PFSK-1 (cell line): ENCODE measurements around the gene ALDH16A1.

Source experiments
- FOXP2 ChIP-seq: optimal IDR thresholded peaks from 2 replicates; pipeline ENCODE3; 2011; ENCODE audit warnings: borderline replicate concordance, control low read depth, inconsistent platforms; ENCODE audit not compliant: insufficient read depth; ENCODE audit errors: extremely low read length, extremely low read depth
- POLR2AphosphoS5 ChIP-seq: IDR thresholded peaks from 2 replicates; pipeline ENCODE4 v1.6.1; 2012; ENCODE audit warnings: low read depth, mild to moderate bottlenecking, control low read depth, low read length, moderate library complexity
- REST ChIP-seq, 2 experiments: IDR thresholded peaks; 2 replicates each; pipeline versions ENCODE4 v1.6.1 to v1.8.0; 2011 to 2012; ENCODE audit warnings: low read depth in 2 of 2, low read length in 2 of 2, control low read depth in 1 of 2, inconsistent platforms in 1 of 2, mild to moderate bottlenecking in 1 of 2, moderate library complexity in 1 of 2; ENCODE audit not compliant: insufficient read depth in 1 of 2
- SIN3A ChIP-seq: IDR thresholded peaks from 2 replicates; pipeline ENCODE4 v1.6.1; 2012; ENCODE audit warnings: mild to moderate bottlenecking, low read length, moderate library complexity, borderline replicate concordance; ENCODE audit not compliant: insufficient read depth
- TAF1 ChIP-seq: IDR thresholded peaks from 2 replicates; pipeline ENCODE4 v1.6.1; 2012; ENCODE audit warnings: low read length, control low read depth, borderline replicate concordance; ENCODE audit not compliant: insufficient read depth

ALDH16A1 gene

GRCh38 chr19:49475191-49475917, 22.3 kb downstream of the ALDH16A1 start:
- no peak for TF ChIP-seq POLR2AphosphoS5
- TF ChIP-seq TAF1, result no peak

DNA sequence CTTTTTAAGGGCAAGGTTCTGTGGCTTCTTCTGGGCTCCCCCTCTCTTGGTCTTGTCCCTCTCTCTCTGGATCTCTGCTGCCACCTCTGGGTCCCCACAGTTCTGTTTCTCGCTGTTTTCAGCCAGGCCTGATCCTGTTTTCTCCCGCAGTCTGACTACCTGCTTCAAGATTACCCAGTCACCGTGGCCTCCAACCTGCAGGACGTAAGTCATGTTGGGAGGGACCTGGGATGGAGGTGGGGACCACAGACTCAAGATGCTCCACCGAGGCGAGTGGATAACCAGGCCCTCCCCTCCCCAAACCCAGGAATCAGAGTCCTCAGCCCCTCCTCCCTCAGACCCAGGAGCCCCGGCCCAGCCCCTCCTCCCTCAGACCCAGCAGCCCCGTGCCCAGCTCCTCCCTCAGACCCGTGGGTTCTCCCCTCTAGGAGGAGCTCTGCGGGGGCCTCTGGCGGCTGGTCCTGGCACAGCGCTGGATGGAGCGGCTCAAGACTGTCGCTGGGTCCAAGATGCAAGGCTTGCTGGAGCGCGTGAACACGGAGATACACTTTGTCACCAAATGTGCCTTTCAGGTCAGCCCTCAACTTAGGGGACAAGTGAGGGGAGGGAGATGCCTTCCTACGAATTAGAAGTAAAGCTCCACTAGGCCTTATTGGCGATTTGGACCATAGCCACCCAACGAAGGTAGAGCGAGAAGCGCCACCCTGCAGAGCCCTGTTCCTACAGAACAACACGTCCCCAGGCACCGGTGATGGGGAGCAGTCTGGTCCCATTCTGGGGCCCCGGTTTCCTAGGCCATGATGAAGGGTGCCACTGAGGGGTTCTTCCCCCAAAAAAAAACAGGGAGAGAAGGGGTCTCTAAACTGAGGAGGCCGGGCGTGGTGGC, 23.2 kb downstream of the ALDH16A1 start:
- TF ChIP-seq REST (IDR thresholded peaks at IDR 0.05; ENCODE audit: insufficient read depth in 1 of 2, low read depth in 2 of 2, low read length in 2 of 2) (no peak), FOXP2 (no peak), TAF1 (no peak), SIN3A (no peak), POLR2AphosphoS5 (no peak)

- TF ChIP-seq TAF1, result no peak
- TF ChIP-seq SIN3A, result no peak
- TF ChIP-seq REST (IDR thresholded peaks at IDR 0.05; ENCODE audit: insufficient read depth in 1 of 2, low read depth in 2 of 2, low read length in 2 of 2), result no peak
- no peak for TF ChIP-seq FOXP2
- TF ChIP-seq POLR2AphosphoS5, result no peak
Measured at GRCh38 chr19:49479975-49480628, 27.1 kb downstream of the ALDH16A1 start.

DNA sequence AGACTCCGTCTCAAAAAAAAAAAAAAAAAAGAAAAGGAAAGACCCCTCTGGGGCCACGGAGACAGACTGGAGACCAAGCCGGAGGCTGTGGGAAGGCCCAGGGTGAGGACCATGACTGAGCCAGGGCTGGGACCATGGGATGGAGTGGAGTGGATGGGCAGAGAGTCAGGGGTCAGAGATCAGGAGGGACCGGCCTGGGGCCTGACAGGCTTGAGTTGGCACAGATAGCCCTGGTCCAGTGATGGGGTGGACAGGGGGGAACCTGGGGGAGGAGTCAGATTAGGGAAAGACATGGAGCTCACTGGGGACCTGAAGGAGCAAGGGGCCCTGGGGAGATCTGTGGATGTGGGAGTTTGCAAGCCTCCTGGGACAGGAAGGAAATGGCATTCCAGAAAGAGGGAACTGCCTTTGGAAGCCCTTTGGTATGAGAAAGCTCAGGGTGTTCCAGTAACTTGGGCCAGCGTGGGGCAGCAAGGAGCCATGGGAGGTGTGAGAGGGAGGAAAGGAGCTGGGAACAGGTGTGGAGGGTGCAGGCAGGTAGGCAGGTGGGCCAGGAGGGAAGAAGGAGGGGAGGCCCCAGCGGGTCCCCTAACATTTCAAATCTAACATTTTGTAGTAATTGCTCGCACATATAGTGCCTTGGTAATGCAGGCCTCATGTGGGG, 28.1 kb downstream of the ALDH16A1 start:
- TF ChIP-seq TAF1 (no peak), FOXP2 (no peak), POLR2AphosphoS5 (no peak), SIN3A (no peak), REST (IDR thresholded peaks at IDR 0.05; ENCODE audit: insufficient read depth in 1 of 2, low read depth in 2 of 2, low read length in 2 of 2) (no peak)

- TF ChIP-seq TAF1 (no peak), FOXP2 (no peak), SIN3A (no peak), REST (IDR thresholded peaks at IDR 0.05; ENCODE audit: insufficient read depth in 1 of 2, low read depth in 2 of 2, low read length in 2 of 2) (no peak)
Measured at GRCh38 chr19:49486232-49486631, 33.2 kb downstream of the ALDH16A1 start.
